ENCODE data around the gene WNT3. TPM values are rescaled to one million over a fixed set of nuclear protein-coding genes. Genes with fewer than 3 reads are reported as not detected.

Gene WNT3
- total and polyA plus RNA-seq, 2 of the 8 experiments (the other 6 are each of a cell fraction or from before 2014, with no cell fraction given): 0.56 to 2.0 TPM

GRCh38 chr17:46730679-46731078 is 87.8 kb downstream of the WNT3 start (continued):
- TF ChIP-seq CHD7 (IDR thresholded peaks at IDR 0.05; ENCODE audit: insufficient replicate concordance, low read length): no peak
- TF ChIP-seq POLR2AphosphoS5 (IDR thresholded peaks at IDR 0.05; ENCODE audit: low read depth, low read length): no peak
- TF ChIP-seq EP300 (IDR thresholded peaks at IDR 0.05; ENCODE audit: borderline replicate concordance in 1 of 2, low read depth in 2 of 2, low read length in 2 of 2): no peak
- TF ChIP-seq ASH2L (IDR thresholded peaks at IDR 0.05; ENCODE audit: low read length): no peak
- TF ChIP-seq SIRT6 (IDR thresholded peaks at IDR 0.05; ENCODE audit: low read length): no peak
- TF ChIP-seq CBX8 (IDR thresholded peaks at IDR 0.05; ENCODE audit: borderline replicate concordance, low read depth, low read length): no peak
- no peak for TF ChIP-seq SRF (IDR thresholded peaks at IDR 0.05; ENCODE audit: low read depth, low read length)
- no peak for TF ChIP-seq SP2 (IDR thresholded peaks at IDR 0.05; ENCODE audit: low read length)
- no peak for TF ChIP-seq BCL11A (IDR thresholded peaks at IDR 0.05; ENCODE audit: low read depth in 2 of 2, low read length in 2 of 2)
- TF ChIP-seq NANOG (IDR thresholded peaks at IDR 0.05; ENCODE audit: insufficient read depth, low read depth, low read length, poor library complexity, severe bottlenecking): no peak
- no peak for TF ChIP-seq RAD21 (IDR thresholded peaks at IDR 0.05 in 1 of 2, conservative IDR thresholded peaks at IDR 0.05 in 1 of 2; ENCODE audit: low read depth in 2 of 2, low read length in 2 of 2)
- no peak for TF ChIP-seq GTF2F1 (IDR thresholded peaks at IDR 0.05; ENCODE audit: borderline replicate concordance, low read depth, low read length)

All from H1 (cell line).